HG03025 (cell line): ENCODE results near the gene SIPA1L3.

Experiments
- ATAC-seq: cut with Tn5 transposase; IDR thresholded peaks from one replicate; pipeline ENCODE4 v1.9.1; 2021; ENCODE audit warnings: mild to moderate bottlenecking, moderate library complexity; ENCODE audit not compliant: unreplicated experiment, low FRiP score

Gene SIPA1L3

GRCh38 chr19:38034492-38034860 is 127.5 kb downstream of the SIPA1L3 start:
- ATAC-seq = no peak

- ATAC-seq = no peak
These were observed 128.8 kb downstream of the SIPA1L3 start for GRCh38 chr19:38035515-38036495.

DNA sequence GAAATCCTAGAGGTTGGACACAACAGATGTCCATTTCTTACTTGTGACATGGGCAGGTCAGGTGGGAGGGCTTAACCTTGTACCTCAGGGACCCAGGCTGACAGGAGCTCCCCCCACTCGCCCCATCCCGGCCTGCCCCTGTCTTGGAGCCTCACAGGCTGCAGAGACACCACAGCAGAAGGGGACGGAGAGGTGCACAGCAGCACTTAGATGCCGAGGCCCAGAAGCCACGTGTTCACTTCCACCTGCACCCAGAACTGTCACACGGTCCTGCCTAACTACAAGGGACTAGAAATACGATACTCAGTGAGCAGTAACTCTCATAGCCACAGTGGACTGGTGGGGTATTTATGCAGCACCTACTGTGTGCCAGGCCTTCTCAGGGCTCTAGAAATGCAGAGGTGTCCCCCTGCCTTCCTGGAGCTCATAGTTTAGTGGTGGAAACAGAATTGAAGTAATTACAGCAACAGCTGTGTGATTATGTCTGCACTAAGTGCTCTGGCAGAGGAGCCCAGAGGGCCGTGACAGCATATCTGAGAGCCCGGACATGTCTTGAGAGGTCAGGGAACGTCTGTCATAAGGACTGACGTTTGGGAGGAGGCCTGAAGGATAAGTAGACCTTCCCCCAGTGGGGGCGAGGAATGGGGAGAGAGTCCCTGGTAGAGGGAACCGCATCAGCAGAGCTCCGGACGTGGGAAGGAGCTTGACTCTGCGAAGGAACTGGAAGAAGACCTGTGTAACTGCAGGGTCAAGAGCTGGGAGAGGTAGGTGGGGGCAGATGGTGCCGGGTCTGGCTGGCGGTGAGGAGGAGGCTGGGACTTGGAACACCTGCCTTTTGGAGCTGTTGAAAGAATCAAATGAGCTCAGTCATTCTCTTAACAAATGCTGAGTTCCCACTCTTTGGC is 130.0 kb downstream of the SIPA1L3 start:
- no peak for ATAC-seq

- ATAC-seq = no peak
These were observed 133.0 kb downstream of the SIPA1L3 start for GRCh38 chr19:38039966-38040365.

DNA sequence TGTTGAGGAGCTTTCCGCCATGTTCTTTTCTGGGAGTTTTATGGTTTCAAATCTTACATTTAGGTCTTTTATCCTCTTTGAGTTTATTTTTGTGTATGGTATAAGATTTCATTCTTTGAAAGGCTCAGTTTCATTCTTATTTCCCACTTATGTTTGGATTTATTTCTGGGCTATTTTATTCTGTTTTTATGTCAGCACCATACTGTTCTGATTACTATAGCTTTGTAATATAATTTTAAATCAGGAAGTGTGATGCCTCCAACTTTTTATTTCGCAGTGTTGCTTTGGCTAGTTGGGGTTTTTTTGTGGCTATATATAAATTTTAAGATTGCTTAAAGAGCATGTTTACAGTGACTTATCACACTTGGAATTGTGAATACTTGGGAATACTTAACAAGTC is 135.1 kb downstream of the SIPA1L3 start:
- no peak for ATAC-seq

DNA sequence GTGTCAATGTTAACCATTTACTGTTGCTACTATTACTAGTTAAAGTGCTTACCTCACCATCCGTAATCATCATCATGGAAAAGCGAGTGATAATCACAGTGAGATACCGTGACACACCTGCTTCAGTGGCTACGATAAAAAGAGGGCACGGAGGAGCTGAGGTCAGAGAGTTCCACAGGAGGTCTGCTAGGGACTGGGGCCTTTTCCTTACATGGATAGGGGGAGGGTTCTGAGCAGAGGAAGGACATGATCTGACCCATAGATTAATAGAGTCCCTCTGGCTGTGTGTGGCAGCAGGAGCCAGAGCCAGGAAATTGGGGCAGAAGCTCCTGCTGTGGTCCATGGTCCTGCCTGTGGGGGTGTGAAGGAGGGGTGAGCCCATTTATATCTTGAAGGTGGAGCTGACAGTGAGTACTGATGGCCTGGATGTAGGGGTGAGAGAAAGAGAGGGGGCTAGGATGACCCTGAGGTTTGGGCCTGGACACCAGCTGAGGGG is 136.7 kb downstream of the SIPA1L3 start:
- no peak for ATAC-seq

- no peak for ATAC-seq
These were observed 137.5 kb downstream of the SIPA1L3 start for GRCh38 chr19:38044267-38045111.

- ATAC-seq = no peak
These were observed 138.7 kb downstream of the SIPA1L3 start for GRCh38 chr19:38045554-38046253.

DNA sequence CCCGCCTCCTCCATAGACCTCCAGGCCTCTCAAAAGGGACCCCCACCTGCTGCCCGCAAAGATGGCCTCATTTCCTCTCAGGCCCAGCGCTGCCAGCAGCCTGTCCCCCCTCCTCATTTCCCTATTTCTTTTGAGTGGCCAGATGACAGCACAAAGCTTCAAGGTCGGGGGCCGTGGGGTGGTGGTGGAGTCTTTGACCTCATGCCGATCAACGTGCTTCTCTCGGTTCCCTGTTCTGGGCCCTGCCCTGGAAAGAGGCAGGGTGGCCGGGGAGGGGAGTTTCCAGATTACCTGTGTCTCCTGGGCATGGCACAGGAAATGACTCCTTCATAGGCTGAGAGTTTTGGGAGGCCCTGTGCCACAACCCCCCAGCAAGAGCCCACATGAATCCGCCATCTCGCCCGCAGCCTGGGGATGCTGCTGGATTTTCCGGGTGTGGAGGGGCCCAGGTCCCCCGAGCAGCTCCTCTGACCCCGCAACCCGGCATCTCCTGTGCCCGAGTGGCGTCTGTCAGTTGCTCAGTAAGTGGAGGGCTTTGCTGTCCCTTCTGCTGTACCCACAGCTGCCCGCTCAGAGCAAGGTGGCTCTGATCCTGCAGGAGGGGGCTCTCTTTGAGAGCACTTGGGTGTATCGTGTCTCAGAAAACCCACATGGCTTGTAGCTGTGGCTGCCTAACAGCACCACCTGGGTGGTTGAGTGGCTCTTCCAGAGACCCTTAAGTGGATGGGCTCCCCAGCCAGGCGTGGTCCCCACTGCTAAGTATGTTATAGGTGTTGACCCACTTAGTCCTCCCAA is 139.4 kb downstream of the SIPA1L3 start:
- ATAC-seq = no peak

- ATAC-seq = no peak
These were observed 140.0 kb downstream of the SIPA1L3 start for GRCh38 chr19:38047049-38047438.

DNA sequence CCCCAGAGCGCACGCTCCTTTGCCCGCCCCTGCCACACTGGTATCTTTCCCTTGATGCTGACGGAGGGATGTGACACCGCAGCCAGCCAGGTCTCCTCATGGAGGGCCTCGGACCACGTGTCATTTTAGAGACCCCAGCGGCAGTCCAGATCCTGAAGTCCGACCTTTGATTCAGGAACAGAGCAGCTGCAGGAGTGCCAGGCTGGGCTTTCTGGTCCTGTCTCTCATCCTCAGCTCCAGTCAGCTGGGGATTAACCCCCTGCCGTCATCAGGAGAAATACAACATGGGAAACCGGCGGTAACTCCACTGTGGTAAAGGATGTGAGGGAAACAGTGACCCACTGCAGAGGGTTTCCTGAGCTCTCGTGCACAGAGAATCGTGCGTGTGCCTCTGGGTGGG is 140.6 kb downstream of the SIPA1L3 start:
- ATAC-seq = no peak

DNA sequence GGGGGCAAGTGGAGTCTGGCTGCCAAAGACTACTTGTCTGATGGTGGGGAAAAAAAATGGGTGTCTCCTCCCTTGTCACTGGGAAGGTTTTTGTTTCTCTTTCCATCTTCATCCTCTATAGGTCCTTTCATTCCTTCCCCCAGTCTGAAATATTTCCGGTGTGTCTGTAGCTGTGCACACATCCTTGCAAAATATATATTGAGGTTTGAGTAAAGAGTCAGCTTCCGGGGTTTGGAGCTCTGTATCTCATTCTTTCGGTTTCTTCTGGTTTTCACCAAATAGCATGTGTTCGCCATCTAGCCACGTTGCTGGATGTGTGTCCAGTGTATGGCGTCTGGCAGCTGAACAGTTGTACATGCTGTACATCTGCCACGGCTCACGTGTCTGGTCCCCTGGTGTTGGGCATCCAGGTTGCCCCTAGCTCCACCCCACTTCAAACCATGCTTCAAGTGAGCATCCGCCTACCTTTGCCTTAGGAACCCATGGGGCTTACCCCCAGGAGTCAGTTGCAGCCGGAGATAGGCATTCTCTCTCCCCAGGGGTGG is 142.2 kb downstream of the SIPA1L3 start:
- peak; percentile 40 for ATAC-seq

DNA sequence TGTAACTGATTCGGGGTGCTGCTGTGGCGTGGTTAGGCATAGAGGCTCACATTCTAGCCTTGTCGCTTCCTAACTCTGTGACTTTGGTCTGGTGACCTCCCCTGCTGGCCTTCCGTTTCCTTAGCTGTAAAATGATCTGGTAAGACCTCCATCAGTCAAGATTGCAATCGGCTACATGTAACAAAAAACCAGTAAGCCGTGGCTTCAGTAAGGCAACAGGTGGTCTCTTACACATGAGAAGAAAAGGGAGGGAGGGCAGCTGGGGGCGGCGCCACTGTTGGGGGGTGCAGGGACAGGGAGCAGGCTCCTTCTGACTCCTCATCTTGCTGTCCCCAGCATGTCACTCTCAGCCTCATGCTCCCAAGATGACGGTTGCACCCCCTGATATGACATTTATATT is 148.0 kb downstream of the SIPA1L3 start:
- no peak for ATAC-seq

DNA sequence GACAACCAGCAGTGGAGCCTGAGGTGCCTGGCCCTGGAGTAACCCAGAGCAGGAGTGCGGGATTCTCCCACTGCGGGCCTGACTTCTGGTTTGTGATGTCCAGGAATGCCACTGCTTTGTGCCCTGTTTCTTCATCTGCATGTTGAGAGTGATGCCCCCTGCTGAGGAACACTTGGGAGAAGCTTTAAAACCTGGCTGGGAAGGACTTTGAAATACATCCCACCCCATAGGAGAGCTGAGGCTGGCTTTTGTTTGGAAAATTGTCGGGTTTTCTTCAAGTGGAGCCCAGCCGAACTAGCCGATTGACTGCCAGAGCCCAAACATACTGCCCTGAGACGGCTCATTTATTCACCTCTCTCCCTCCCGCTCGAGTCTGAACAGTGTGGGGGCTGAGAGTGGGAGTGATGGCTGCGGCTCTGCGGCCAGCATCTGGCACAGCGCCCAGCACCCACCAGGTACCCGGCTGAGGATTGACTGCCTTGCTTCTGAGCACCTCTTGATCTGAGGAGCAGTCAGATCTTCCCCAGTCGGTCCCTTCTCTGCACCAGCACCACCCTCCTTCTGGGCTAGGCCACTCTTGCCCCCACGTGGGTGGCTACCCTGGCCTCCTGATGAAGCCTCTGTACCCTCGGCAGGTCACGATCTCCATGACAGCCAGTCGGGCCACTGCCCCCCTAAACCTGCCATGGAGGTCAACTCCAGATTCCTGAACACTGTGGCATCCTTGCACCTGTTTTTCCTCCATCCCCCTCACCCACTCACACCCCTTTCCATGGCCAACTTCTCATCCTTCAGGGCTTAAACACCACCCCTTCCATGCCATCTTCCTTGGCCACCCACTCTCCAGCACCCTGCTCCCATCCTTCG is 148.9 kb downstream of the SIPA1L3 start:
- ATAC-seq = no peak

- ATAC-seq = no peak
These were observed 149.6 kb downstream of the SIPA1L3 start for GRCh38 chr19:38056646-38057045.

DNA sequence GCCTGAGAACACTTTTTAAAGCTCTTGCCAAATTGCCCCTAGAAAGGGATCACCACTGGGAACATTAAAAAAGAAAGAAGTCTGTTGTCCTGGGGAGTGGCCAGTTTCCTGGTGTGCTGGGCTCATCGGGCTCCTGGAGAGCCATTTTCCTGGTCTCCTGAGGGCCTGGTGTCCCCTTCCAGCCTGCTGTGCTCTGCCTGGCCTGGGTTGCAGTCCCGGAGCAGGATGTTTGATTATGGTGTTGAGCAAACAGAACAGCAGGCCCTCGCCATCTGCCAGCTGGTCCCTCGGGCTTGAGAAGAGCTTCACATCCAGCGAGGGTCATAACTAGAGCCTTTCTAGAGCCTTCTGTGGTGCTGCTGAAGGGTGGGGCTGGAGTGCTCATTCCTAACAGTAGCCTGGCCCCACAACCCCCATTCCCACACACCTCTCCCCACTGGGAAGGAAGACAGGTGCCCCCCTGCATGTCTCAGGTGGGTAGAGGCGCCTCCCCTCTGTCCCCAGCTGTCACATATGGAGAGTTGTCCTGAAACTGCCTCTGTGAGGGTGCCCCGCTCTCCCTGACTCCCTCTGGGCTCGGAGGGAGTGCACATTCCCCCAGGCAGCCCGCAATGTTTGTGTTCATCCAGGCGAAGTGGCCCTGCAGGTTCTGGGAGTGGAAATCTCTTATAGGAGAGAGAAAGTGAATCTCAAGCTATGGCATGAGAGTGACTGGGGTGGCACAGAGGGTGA is 151.1 kb downstream of the SIPA1L3 start:
- no peak for ATAC-seq

DNA sequence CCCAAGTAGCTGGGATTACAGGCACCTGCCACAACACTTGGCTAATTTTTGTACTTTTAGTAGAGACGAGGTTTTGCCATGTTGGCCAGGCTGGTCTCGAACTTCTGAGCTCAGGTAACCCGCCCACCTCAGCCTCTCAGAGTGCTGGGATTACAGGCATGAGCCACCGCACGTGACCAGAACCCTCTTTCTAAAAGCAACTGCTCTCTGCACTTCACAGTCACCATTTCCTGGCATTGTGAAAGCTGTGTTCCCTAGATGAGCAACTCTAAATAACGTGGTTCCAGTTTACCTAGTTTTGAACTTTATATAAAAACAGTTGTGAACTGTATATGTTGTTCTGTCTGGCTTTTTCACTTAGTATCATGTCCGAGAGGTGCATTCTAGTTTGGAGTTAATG is 152.9 kb downstream of the SIPA1L3 start:
- ATAC-seq = no peak
